Stimulated activated CD4-positive, alpha-beta T cell treated with anti-CD3 and anti-CD28 coated beads, Interleukin-15, amount 100 ng/mL, for 1 hour (primary cell): ENCODE data around the gene TPO.
"Not testable (repeated sequence)": the region's sequence is repeated elsewhere in the genome, so short reads cannot be mapped to it uniquely, and the experiment has no call there.

Experiments
- DNase-seq, 2 donors: peaks; one replicate each; pipeline ENCODE4 v3.0.0-alpha.2; 2020; ENCODE audit warnings: low read depth in 1 of 2, low spot score in 1 of 2

Gene TPO

DNA sequence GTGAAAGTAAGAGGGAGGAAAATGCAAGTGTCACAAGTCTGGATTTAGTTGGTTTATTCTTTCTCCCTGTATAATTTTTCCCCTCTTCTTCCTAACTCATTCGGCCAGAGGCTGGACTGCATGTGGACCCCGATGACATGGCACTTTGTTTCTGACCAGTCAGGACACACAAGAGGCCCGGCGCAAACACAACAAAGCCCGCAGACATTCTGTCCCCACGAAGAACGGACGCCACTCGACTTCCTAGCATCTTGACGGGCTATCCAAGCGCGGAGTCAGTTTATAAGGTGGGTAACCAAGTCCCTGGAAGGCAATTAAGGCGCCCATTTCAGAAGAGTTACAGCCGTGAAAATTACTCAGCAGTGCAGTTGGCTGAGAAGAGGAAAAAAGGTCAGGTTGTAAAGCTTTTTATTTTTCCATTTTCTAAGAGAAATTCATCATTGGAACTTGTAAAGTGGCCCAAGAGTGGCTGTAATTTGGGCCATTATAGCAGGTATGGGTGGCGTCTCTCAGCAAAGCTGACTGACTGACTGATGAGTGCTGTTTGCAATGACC lies at the start of gene TPO:
Gene TPO, plus strand, starts transcription at position 308 of the 555 bp plus-strand sequence. CDS start 946 bp downstream, outside the sequence.
- no peak for DNase-seq

DNA sequence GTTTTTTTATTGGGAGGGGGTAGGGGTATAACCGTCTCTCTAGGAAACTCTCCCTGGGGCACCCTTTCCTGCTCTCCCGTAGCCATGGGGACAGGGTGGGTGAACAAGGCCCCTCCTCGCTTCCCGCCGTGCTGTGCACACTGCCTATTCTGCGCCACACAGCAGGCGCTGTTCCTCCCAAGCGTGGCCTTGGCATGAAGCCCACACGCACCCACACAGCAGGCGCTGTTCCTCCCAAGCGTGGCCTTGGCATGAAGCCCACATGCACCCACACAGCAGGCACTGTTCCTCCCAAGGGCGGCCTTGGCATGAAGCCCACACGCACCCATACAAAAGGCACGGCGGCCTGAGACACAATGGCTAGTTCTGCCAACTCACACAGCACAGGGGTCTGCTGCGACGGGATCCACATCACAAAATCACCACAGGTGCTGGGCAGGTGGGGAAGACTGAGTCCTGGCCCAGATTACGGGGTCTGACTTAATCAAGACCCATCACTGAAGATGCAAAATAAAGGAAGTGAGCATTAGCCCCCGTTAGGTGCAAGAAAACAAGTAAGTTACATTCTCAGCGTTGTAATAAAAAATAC lies 46.6 kb upstream of the TPO start:
- peak in 1 of 2 donors; percentile 5 for DNase-seq

DNA sequence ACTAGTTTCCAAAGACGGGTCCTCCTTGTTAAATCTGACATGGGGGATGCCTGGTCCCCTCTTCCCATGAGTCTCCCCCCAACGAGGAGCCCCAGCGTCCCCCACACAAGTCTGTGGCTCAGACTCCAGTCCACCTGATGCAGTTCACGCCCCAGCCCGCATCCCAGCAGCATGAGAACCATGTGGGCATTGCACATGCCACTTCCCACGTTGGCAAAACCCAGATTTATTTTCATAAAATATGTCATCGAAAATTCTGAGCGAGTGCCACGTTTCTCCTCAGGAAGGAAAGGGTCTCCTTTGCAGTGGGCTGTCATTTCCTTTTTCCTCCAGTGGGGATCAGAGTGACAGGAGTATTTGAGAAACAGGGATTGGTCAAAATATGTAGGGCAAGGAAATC lies 45.7 kb upstream of the TPO start:
- DNase-seq, result no peak

DNA sequence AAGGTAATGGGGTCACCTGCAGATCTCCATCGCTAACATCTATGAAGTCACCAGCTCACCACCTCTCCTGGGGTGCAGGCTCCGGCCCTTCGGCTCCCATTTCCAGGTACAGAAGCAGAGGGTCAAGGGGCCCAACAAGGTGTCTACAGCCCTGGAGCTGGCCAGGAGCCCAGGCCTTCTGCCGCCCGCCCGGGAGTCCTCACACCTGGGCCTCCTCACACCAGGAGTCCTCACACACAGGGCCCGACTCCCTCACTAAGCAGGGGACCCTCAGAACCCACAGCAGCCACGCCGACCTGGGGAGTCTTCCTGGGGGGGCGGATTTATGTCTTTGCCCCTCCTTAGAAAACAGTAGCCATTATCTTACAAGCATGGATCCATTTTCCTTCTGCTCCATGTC lies 43.4 kb upstream of the TPO start:
- DNase-seq, result no peak

DNA sequence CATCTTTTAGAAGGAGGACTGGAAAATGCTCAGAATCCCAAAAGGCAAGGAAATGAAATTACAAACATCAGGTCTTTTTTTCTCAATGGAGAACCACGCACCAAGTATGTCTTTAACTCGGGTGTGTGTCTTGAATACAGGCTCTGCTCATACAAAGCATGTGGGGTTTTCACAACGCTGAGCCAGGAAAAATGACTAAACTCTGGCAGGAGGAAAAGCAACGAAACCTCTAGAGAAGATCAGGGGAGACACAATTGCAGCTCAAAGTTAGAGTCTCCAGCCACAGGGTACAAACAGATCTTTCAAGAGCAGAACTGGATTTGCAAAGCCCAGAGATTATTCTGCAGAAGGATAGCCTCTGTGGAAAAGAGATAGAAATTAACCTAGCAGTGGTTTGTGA lies 42.8 kb upstream of the TPO start:
- no peak for DNase-seq

DNA sequence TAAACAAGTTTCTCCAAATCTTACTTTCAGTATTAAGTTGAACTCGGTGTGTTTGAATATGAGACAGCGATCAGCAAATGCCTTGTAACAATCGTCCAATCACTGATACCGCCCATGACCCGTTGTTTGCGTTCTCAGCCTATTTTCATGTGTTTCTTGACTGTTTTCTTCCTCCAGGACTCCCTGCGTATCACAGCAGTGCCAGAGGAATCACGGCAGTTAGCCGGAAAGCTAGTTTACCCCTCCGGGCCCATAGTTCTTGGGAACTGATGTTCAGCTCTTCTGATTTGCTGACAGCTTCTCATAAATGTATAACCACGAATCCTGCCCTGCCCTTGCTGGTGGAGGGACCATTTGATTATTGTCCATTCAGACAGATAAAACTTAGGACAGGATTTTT lies 42.2 kb upstream of the TPO start:
- no peak for DNase-seq

DNA sequence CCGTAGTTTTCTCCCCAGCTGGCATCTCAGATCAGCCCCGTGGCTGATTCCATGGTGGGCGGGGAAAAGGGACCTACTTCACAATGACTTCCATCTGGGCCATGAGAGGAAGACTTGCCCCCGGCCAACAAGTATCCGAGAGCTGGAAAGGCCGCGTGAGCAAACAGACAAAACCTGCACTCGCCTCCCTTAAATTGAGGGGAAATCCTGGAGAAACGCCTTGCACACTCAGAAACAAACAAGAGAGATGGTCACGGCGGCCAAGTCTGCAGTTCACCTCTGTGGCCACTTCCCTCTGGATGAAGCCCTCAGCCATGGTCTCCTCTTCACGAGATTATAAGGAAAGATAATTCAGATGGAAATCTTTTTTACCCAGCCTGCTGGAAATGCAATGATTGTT lies 39.4 kb upstream of the TPO start:
- no peak for DNase-seq

DNA sequence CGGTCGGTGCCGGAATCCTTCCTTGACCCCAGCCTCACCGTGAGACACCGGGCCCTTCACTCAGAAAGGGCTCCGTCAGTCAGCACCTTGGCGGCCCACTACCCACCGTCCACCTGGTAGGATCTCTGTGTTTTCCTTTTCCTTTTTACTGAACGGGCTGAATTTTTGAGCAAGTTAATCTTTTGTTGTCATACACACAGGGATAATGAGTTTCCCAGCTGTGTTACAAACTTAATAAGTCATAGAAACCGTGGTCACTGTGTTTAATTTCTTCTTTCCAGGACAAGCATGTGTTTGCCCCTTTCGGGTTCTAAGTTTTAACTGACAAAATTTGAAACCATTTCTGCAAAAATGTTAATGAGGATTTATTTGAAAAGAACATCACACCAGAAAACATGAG lies 39.0 kb upstream of the TPO start:
- DNase-seq, result no peak

DNA sequence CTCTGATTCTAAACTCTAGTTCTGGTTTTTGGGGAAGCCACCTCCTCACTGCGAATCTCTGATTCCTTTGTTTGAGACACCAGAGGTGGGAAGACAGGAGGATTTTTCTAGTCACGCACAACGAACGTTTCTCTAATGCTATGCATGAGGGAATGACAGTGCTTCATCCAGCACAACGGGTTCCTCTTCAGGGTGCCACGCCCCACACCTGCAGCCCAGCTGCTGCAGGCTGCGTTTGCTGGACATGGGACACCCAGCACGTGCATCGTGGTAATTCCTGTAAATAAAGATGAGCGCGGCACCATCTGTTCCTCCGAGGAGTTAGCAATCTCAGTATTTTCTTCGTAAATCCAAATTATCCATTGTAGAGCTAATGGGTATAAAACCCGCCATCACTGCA lies 37.5 kb upstream of the TPO start:
- DNase-seq, result no peak

DNA sequence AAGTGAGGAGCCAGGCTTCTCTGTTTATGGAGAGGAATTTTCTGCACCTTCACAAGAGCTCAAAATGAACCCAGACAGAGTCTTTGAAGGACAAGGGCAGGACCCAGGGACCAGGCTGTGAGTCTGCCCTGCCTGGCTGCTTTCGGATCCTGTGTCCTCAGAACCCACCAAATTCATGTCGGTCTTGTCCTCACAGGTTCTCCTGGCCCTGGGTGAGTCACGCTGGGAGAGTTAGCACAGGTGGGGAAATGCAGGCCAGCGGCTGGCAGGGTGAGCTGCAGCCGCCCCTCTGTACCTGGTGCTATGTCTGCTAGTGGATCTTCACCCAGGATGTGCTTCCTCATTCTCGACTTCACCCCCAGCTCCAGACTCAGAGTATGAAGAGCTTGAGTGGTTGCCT lies 35.8 kb upstream of the TPO start:
- no peak for DNase-seq

DNA sequence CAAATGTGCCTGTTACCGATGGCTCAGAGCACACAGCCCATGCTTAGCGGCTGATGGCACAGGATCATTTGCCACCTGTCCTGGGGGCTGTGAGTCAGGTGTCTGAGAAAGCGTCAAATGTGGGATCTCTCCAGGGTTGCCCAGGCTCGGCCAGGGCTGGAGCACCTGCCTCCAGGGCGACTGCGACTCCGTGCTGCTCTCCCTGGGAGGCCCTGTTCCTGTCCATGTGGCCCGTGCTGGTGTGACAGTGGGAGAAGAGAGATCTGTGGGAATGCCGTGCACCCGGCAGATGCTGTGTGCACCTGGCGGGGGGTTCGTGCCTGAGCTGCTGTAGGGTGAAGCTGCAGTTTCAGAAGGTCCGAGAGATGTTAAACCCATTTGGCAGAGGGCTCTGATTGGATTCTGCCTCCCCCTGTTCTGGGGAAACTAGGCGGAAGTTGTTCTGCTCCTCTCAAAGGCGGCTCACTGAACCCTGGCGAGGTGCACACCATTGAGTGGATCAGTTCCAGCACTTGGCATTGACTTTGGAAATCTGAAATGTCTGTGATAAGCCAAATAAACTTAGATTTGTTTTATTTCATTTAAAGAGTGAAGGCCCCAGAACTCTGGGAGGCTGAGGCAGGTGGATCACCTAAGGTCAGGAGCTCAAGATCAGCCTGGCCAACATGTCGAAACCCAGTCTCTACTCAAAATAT lies 34.7 kb upstream of the TPO start:
- DNase-seq, result no peak

DNA sequence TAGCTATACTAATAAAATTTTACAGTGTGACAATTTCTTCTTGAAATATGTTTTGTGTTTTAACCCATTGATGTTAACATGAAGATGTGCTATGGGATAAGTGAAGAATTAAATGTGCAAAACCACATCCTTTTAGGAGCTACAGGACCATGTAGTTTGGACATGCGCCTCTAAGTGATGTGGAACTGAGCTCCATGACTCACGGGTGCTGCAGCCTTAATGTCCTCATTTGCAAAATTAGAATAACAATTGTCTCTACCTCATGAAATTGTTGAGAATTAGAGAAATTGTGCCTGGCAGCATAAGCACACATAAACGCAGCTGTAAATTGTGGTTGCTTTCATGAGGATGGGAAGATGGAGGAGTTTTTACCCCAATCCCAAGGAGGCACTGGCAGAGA lies 31.6 kb upstream of the TPO start:
- no peak for DNase-seq

DNA sequence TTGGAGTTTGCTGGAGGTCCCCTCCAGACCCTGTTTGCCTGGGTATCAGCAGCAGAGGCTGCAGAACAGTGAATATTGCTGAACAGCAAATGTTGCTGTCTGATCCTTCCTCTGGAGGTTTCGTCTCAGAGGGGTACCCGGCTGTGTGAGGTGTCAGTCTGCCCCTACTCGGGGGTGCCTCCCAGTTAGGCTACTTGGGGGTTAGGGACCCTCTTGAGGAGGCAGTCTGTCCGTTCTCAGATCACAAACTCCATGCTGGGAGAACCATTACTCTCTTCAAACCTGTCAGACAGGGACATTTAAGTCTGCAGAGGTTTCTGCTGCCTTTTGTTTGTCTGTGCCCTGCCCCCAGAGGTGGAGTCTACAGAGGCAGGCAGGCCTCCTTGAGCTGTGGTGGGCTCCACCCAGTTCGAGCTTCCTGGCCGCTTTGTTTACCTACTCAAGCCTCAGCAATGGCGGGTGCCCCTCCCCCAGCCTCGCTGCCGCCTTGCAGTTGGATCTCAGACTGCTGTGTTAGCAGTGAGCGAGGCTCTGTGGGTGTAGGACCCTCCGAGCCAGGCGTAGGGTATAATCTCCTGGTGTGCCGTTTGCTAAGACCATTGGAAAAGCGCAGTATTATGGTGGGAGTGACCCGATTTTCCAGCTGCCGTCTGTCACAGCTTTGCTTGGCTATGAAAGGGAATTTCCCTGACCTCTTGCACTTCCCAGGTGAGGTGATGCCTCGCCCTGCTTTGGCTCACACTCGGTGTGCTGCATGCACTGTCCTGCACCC lies 25.1 kb upstream of the TPO start:
- not testable (repeated sequence) for DNase-seq

DNA sequence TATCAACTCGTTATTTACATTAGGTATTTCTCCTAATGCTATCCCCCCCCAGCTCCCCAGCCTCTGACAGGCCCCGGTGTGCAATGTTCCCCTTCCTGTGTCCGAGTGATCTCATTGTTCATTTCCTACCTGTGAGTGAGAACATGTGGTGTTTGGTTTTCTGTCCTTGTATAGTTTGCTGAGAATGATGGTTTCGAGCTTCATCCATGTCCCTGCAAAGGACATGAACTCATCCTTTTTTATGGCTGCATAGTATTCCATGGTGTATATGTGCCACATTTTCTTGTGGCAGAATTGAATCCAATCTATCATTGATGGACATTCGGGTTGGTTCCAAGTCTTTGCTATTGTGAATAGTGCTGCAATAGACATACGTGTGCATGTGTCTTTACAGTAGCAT lies 23.1 kb upstream of the TPO start:
- DNase-seq, result not testable (repeated sequence)

DNA sequence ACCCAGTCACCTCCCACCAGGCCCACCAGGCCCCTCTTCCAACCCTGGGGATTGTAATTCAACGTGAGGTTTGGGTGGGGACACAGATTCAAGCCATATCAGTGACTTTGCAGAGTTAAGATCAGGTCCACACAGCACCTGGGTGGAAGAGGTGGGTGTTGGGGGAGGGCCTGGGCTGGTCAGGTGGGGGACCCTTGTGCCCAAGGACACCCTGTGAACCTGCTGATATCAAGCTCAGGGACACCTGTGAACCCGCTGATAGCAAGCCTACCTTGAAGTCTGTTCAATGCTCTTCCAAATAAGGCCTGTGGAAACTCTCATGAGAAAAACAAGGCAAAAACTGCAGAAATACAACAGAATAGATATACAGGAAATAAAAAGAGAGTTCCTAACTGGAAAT lies 19.9 kb upstream of the TPO start:
- DNase-seq, result no peak

DNA sequence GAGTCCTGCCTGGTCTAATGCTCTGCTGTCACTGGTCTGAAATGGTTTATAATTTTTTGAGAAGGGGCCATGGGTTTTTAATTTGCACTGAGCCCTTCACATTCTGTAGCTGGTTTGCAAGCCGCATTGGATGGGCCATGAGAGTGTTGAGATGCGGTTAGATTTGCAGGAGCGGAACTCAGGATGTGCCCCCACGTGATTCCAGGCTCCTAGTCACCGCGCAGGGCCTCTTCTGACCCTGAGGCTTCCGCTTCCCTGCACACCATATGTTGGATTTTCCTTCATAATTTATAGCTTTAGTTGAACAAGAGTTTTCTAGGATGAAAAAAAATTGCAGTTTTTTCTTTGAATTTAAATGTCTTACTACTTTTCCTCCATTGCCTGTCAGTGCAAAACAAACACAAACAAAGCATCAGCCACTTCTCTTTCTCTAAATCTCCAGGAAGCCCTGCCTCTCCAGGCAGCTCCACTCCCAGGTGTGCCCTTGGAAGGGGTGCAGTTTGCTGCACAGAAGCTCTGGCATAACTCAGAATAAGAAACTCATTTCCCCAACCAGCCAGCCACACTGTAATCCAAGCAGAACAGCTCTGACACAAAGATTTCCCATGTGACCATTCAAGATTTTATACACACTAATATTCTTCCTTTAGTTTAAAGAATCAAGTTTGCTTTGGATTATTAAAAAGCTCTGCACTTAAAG lies 18.4 kb upstream of the TPO start:
- no peak for DNase-seq

DNA sequence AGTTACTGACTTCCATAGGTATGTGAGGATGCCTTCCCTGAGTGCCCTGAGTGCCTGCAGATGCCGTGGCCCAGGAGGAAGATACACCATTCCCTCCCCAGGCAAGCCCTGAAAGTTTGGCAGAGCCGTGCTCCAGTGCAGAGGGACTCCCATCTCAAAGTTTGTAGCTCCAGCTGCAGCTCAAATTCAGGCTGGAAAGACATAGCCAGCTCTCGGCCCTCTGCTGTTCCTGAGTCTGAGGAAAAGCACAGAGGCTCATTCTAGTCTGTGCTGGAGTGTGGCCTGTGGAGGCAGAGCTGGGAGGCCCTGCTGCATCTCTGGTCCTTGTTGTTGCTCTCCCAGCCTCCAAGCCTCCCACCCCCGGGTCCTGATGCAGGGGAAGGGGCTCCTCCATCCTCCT lies 15.9 kb upstream of the TPO start:
- DNase-seq, result no peak

DNA sequence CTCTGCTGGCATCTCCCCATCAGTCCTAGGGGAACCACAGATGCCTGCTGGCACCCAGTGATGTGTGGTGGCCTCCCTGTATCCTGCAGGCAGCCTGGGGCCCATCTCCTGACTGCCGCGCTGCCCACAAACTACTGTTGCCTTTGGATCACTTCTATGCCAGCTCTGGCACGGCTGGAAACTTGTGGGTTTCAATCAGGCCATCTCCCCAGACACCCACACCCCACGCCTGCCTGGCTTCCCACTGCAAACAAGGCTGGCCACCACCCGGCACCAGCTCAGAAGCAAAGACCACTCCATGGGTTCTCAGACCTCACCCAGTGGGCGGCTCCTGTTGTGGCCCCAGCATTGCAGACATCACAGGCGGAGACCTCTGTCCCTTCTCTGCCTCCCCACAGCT lies 15.1 kb upstream of the TPO start:
- DNase-seq, result no peak

DNA sequence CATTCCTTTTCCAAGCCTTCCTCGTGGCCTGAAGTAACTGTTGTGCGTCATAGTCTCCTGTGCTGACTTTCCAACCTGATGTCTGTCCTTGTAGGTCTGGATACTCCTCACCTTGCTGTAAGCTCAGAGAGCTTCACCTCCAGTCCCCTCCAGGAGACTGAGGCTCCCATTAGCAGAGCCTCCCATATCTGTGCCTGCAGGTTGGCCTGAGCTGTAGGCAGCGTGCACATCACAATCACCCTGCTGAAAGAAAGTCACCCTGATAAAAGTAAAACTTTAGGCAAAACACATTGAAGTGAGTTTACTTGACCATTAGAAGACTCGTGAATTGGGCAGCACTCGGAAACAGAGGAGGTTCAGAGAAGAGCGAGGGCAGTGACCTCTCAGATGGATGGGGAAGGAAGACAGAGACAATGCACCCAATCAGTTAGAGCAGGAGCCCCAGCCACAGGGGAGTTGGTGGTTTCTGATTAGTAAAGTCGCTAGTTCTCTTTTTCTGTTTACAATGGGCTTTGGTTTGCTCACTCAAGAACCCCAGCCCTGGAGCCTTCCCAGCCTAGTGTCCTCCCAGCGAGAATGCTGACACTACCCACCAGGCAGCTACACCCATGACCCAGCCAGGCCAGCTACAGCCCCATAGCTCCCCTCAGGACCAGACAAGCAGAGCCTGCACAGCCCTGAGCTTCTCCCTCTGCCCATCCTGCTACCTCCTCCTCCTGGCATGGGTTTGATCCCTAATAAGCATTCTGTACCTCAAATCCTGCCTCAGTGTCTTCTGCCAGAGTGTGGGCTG lies 12.1 kb upstream of the TPO start:
- DNase-seq, result no peak

DNA sequence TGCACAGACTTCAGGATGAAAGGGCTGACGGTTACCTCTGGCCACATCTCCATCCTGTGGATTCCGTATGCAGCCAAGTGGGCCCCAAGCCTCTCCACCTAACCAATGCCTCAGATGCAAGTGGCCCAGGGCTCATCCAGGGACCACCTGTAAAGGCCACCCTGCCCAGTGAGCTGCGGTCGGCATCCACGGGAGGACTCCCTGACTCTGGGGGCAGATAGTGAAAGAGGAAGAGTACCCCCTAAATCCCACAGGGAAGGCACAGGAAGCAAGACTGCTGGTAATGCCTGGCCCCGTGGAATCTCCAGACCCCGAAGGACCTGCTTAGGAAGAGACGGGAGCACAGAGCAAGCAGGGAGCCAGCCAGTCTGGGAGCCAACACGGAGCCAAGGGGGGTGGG lies 11.2 kb upstream of the TPO start:
- no peak for DNase-seq

DNA sequence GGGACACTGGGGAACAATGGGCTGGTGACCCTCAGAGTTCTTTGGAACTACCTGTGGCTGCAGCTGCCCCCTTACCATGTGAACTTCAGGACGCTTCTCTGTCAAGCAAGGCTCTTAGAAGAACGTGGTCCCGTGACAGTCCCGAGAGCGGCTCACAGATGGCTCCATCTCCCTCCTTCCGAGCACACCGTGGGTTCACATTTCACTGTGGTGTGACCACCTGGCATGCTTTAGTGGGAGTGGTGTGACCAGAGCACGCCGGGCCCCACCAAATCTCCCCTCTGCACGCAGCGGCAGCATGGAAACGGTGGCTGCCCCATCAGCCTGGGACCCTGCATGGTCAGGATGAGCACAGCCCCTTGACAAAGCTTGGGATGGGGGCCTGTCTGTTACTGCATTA lies 9.7 kb upstream of the TPO start:
- DNase-seq, result no peak
